Breast epithelium (tissue), 3 donors: ENCODE data around the gene NUBPL.

Experiments used
- POLR2A ChIP-seq: fragments of 450-650 bp; IDR thresholded peaks from one replicate; pipeline ENCODE4 v1.6.1; 2016; ENCODE audit warnings: antibody characterized with exemption, mild to moderate bottlenecking, moderate library complexity
- POLR2AphosphoS5 ChIP-seq, 3 donors: sonication (generic); formaldehyde crosslinking; IDR thresholded peaks; one replicate each; pipeline ENCODE4 v1.6.1; 2017; ENCODE audit warnings: antibody characterized with exemption in 3 of 3
- TF ChIP-seq, protein P1 (sequence below), 3 donors: fragments of 450-650 bp; IDR thresholded peaks; one replicate each; pipeline ENCODE4 v1.5.1; 2016 to 2017; ENCODE audit warnings: antibody characterized with exemption in 3 of 3, mild to moderate bottlenecking in 3 of 3, moderate library complexity in 3 of 3

GRCh38 chr14:31761325-31761724 lies 200.1 kb downstream of the NUBPL start:
- TF ChIP-seq, protein P1, sequence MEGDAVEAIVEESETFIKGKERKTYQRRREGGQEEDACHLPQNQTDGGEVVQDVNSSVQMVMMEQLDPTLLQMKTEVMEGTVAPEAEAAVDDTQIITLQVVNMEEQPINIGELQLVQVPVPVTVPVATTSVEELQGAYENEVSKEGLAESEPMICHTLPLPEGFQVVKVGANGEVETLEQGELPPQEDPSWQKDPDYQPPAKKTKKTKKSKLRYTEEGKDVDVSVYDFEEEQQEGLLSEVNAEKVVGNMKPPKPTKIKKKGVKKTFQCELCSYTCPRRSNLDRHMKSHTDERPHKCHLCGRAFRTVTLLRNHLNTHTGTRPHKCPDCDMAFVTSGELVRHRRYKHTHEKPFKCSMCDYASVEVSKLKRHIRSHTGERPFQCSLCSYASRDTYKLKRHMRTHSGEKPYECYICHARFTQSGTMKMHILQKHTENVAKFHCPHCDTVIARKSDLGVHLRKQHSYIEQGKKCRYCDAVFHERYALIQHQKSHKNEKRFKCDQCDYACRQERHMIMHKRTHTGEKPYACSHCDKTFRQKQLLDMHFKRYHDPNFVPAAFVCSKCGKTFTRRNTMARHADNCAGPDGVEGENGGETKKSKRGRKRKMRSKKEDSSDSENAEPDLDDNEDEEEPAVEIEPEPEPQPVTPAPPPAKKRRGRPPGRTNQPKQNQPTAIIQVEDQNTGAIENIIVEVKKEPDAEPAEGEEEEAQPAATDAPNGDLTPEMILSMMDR (IDR thresholded peaks at IDR 0.05) = no peak
- TF ChIP-seq POLR2A (no peak), POLR2AphosphoS5 (IDR thresholded peaks at IDR 0.05) (no peak)
